Anterior cingulate cortex (tissue), 58 donors: ENCODE results near the gene CCSER2.
"Not testable (repeated sequence)": the region's sequence is repeated elsewhere in the genome, so short reads cannot be mapped to it uniquely, and the experiment has no call there.

Source experiments
- DNase-seq, 58 donors: peaks; one replicate each; lab custom pipeline; 2025; lab: John Stamatoyannopoulos, UW

The CCSER2 gene

DNA sequence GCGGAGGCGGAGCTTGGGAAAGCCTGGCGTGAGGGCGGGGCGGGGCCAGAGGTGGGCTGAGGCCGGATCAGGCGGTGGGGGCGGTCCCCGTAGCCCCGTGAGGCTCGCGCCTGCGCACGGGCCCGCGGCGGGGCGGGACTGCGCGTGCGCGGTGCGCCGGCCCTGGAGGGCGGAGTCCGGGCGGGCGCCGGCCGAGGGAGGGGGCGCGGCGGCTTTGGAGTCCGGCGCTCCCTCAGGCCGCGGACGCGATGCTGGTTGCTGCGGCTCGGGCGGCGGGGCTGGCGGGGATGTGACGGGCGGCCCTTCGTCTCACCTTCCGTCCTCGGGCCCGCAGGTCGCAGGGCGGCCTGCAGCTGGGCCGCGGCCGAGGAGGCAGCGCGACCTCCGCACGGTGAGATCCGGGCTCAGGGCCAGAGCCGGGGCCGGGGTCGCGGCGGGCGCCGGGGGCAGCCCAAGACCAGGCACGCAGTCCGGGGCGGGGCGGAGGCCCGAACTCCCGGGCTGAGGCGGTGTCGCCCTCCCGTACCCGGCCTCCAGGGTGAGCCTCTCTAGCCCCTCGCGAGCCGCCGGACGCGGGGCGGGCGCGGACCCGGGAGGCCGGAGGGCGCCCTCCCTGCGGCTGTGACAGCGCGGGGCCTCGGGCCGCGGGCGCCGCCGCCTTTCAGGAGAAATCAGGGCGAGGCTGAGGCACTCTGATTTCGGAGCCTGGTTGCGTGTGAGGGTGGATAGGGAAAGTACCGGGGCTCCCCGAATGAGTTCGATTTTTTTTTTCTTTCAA, at the start of gene CCSER2:
Gene CCSER2 (plus strand): TSS at position 172 of the 778 bp plus-strand sequence. CDS start 42,464 bp downstream, outside the sequence.
- peak; percentile 63 to 96 (median 91) for DNase-seq

GRCh38 chr10:84279876-84280475, 48.4 kb upstream of the CCSER2 start:
- not testable (repeated sequence) for DNase-seq

DNA sequence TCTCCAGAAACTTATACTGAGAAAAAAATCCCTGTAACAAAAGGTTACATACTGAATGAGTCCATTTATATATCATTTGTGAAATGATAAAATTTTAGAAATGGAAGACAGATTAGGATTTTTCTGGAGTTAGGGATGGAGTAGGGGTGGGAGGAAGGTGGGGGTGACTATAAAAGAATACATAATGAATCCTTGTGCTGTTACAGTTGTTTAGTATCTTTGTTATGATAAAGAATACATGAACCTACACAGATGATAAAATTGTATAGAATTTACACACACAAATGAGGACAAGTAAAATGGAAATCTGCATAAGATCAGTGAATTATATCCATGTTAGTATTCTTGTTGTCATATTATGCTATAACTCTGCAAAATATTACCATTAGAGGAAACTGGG, 41.7 kb upstream of the CCSER2 start:
- DNase-seq: no peak

GRCh38 chr10:84288151-84288550, 40.2 kb upstream of the CCSER2 start:
- no peak for DNase-seq

DNA sequence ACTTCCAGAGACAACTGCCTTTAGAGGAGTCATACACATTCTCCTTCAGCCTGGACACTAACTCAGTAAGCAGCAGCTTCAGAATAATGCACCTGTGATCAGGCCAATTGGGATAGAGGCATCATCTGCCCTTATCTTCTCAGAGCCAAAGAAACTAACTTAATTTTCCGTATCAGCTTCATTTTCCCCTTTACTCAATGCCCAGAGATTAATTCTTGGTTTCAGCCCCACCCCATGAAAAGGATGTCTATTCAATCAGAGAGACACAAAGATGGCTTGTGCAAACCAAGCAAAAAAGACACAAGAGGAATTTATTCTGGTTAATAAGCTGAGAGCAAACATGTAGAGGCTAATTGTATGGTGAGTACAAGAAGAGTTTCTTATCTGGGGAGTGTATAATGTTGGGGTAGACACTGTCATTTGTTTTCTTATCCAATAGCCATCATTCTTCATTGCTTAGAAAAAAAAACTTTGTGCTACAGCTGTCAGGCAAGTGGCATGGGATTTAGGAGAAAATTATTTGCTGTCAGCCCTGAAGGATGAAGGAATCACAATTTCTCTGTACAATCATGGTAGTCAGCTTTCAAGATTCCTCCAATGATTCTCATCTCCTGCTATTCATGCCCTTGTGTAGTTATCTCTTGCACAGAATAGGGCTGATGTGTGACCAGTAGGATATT, 38.7 kb upstream of the CCSER2 start:
- no peak for DNase-seq

DNA sequence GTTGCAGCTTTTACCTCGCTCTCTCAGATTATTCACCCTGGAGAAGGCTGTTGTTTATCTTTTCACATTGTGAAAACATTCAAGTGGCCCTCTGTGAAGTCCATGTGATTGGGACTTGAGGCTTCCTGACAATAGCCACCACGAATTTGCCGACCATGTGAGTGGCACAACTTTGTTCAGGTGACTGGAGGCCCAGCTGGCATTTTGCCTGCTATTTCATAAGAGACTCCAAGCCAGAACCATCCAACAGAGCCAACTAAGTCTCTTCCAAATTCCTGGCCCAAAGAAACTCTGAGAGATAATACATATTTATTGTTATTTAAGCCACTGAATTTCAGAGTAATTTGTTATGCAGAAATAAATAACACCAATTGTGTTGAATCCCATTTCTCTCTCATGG, 38.2 kb upstream of the CCSER2 start:
- no peak for DNase-seq

GRCh38 chr10:84291384-84291783, 37.0 kb upstream of the CCSER2 start:
- no peak for DNase-seq

DNA sequence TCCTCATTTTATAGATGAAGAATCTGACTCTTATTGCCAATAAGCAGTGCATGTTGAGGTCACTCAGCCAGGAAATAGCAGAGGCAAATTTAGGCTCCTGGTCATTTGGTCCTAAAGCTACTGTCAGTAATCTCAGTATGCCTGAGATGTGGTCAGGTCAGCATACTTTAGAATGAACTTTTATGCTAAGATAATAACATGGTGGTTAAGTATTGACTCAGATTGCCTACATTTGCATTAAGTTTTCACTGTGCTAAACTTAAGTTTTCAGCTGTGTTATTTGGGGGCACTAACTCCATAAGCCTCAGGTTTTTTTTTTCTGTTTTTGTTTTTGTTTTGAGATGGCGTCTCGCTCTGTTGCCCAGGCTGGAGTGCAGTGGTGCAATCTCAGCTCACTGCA, 35.9 kb upstream of the CCSER2 start:
- no peak for DNase-seq

DNA sequence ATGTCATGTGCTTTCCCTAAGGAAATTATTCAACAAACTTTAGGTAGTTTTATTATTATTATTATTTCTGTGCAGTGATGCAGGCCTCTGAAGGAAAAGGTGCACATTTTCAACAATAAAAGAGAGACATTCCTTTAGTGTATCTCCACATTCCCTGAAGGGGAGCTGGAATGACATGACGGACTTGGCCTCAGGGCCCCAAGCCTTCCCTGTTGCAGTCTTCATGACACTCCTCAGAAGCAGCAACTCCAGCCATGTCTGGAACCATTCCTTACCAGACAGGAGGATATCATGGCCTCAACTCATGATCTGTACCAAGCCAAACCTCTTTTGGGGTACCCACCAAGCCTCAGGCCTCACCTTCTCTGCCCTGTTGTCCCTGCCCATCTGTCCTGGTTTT, 35.2 kb upstream of the CCSER2 start:
- no peak for DNase-seq

DNA sequence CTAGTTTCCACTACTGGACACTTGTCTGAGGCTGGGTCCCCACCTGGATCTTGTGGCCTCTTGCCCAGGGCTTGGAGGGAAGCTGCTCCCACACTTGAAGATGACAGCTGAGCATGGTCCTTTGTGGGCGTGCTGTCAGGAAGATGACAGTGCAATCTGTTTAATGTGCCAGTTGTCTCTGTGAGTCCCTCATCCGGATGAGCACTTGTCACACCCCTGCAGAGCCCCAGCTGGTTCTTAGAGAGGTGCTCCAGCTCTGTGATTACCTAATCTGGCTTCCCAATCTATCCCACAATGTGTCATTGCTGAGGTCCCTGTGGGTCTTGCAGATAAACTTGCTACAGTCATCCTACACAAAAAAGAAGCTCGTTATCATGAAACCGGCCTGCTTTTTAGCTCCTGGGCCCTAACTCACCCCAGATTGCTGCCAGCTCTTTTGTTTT, 34.8 kb upstream of the CCSER2 start:
- DNase-seq: peak in 18 of 58 donors; percentile 15 to 49 (median 26)

DNA sequence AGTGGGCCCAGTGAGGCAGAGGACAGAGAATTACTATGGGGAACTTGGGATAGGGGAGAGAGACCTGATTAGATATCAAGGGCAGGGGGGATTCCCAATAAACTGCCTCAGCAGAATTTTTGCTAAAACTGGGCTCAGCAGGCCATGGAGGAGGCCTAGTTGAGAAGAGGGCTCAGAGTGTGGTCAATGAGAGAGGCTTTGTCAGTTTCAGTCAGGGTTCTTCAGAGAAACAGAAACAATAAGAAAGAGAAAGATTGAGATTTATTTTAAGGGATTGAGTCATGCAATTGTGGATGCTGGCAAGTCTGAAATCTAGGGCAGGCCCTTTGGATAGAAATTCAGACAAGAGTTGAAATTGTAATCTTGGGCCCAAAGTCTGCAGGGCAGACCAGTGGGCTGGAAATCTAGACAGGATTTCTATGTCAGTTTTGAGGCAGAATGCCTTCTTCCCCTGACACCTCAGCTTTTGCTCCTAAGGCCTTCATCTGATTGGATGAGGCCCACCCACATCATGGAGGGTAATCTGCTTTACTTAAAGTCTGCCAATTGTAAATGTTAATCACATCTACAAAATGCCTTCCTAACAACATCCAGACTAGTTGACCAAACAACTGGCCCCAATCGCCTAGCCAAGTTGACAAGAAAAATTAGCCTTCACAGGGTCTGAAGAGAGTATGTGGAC, 33.5 kb upstream of the CCSER2 start:
- no peak for DNase-seq

DNA sequence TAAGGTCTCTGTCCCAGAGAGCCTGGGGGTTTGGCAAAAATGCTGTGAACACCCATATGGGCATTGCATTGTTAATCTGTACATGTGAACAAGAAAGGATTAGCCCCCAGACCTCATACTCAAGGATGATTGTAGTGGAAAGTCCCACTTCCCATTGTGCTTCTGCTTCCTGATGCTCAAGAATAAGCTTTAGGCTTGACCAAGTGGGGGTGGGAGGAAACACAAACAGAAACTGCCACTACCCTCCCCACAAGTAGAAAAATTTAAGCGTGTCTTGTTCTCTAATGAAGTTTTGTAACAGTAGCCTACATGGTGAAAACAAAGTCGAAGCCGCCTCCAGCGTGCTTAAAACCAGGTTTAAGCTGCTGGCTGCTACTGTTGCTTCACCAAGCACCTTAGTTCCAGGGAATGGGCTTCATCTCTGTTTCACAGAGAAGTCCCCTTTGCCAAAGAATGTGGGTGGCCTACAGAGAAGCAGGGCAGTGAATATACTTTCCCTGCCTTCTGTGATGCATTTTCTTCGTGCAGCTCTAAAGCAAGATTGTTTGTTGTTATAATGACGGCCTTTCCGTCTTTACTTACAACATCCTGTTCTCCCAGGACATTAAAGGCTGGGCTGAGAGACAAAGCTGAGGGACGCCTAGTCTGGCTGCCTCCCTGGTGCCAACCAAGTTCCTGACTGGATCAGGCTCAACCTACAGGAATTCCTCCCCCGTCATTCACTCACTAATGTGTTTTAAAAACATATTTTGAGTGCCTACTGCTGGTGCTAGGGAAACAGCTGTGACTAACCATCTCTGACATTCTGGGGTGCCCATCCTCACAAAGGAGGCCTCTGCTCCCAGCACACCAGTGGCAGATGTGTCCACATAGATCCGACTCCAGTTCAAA, 32.1 kb upstream of the CCSER2 start:
- peak in 12 of 58 donors; percentile 7 to 65 (median 24) for DNase-seq

- peak in 14 of 58 donors; percentile 3 to 54 (median 23) for DNase-seq
Measured at GRCh38 chr10:84298057-84298456, 30.3 kb upstream of the CCSER2 start.

- DNase-seq: no peak
Measured at GRCh38 chr10:84302223-84302622, 26.2 kb upstream of the CCSER2 start.

DNA sequence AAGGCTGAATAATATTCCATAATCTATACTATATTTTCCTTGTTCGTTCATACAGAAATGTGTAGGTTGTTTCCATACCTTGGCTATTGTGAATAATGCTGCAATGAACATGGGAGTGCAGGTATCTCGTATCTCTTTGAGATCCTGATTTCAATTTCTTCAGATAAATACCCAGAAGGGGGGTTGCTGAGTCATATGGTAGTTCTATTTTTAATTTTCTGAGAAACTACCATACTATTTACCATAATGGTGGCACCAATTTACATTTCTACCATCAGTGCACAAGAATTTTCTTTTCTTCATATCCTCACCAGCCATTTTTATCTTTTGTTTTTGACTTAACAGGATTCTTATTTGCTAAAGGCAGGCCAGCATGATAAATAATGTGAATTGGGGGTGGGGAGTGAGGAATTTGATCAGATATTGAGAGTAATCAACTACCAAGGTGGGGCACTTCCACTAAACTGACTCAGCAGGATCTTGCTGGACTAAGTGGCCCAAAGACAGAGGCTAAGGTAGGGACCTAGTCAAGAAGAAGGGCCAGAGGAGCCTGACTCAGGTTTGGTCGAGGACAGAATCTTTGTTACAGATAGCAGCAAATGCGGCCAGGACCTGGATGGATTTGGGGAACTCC, 21.5 kb upstream of the CCSER2 start:
- no peak for DNase-seq

- no peak for DNase-seq
Measured at GRCh38 chr10:84308021-84308420, 20.4 kb upstream of the CCSER2 start.

GRCh38 chr10:84308481-84309304, 19.7 kb upstream of the CCSER2 start:
- peak in 11 of 58 donors; percentile 4 to 39 (median 13) for DNase-seq

DNA sequence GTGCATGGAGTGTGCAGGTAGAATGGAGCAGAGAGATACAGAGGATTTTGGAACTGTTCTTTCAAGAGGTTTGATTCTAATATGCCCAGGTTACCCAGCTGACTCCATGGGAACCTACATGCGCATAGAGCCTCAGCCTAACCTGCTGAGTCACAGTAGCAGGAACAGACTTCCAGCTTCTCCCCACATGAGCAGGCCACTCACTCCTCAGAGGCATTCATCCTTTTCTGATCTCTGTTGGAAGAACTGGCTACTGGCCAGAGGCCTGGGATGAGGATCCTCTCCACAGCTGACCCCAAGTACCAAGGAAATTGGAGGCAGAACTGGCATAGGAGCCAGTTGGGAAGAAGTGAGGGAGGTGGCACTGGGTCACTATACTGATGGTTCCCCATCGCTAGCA, 17.9 kb upstream of the CCSER2 start:
- no peak for DNase-seq
